HL-60 (cell line): ENCODE measurements around the gene ETF1.

Experiments used
- TF ChIP-seq, protein P1 (sequence below): IDR thresholded peaks from one replicate; pipeline ENCODE4 v1.5.1; 2011; ENCODE audit warnings: low read length, control low read depth, inconsistent platforms; ENCODE audit not compliant: insufficient read depth
- TF ChIP-seq, protein P2 (sequence below): IDR thresholded peaks from 2 replicates; pipeline ENCODE4 v1.6.1; 2012; ENCODE audit warnings: low read depth; ENCODE audit not compliant: insufficient replicate concordance

DNA sequence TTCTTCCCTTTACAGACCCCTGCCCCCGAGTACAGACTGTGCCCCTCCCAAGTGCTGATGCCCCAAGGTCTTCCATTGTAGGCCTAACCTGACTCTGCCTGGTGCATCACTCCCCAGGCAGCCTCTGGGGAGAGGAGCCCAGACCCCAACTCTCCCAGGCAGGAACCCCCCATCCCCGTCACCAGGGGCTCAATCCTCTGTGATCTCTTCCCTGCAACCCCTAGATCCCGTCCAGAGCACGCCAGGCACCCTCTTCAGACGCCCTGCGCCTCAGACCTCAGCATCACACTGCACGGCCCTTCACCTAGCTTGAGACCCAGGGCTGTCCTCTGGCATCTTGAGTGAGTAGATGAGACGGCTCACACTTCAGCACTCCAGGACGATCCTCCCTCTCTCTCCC is 84.2 kb downstream of the ETF1 start:
- TF ChIP-seq, protein P1, sequence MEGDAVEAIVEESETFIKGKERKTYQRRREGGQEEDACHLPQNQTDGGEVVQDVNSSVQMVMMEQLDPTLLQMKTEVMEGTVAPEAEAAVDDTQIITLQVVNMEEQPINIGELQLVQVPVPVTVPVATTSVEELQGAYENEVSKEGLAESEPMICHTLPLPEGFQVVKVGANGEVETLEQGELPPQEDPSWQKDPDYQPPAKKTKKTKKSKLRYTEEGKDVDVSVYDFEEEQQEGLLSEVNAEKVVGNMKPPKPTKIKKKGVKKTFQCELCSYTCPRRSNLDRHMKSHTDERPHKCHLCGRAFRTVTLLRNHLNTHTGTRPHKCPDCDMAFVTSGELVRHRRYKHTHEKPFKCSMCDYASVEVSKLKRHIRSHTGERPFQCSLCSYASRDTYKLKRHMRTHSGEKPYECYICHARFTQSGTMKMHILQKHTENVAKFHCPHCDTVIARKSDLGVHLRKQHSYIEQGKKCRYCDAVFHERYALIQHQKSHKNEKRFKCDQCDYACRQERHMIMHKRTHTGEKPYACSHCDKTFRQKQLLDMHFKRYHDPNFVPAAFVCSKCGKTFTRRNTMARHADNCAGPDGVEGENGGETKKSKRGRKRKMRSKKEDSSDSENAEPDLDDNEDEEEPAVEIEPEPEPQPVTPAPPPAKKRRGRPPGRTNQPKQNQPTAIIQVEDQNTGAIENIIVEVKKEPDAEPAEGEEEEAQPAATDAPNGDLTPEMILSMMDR, result no peak
- TF ChIP-seq, protein P2, sequence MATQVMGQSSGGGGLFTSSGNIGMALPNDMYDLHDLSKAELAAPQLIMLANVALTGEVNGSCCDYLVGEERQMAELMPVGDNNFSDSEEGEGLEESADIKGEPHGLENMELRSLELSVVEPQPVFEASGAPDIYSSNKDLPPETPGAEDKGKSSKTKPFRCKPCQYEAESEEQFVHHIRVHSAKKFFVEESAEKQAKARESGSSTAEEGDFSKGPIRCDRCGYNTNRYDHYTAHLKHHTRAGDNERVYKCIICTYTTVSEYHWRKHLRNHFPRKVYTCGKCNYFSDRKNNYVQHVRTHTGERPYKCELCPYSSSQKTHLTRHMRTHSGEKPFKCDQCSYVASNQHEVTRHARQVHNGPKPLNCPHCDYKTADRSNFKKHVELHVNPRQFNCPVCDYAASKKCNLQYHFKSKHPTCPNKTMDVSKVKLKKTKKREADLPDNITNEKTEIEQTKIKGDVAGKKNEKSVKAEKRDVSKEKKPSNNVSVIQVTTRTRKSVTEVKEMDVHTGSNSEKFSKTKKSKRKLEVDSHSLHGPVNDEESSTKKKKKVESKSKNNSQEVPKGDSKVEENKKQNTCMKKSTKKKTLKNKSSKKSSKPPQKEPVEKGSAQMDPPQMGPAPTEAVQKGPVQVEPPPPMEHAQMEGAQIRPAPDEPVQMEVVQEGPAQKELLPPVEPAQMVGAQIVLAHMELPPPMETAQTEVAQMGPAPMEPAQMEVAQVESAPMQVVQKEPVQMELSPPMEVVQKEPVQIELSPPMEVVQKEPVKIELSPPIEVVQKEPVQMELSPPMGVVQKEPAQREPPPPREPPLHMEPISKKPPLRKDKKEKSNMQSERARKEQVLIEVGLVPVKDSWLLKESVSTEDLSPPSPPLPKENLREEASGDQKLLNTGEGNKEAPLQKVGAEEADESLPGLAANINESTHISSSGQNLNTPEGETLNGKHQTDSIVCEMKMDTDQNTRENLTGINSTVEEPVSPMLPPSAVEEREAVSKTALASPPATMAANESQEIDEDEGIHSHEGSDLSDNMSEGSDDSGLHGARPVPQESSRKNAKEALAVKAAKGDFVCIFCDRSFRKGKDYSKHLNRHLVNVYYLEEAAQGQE, result no peak
